ENCODE measurements around the gene HNRNPR. TPM values are rescaled to one million over a fixed set of nuclear protein-coding genes. Genes with fewer than 3 reads are reported as not detected.

HNRNPR gene
- total and polyA plus RNA-seq, 9 of the 15 experiments (the other 6 are each of a cell fraction or from before 2014, with no cell fraction given): 80.9 to 372 (median 301) TPM

DNA sequence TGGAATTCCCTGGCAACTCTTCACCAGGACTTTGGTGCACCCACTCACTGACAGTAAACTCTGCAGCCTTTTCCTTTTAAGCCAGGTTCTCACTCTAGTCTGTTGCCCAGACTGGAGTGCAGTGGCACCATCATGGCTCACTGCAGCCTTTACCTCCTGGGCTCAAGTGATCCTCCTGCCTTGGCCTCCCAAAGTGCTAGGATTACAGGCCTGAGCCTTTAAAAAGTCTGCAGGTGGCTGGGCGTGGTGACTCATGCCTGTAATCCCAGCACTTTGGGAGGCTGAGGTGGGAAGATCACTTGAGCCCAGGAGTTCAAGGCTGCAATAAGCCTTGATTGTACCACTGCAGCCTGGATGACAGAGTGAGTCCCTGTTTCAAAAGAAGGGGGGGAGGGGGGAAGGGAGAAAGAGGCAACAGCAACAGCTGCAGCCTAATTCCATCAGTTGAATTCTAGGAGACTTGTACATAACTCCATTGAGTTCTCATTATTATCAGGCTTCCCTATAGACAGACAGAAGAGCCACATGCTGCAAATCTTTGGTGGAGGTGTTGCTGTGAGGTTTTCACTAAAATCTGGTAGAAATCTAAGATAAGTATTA is 8.1 kb upstream of the HNRNPR start:
- Histone ChIP-seq H4K20me1 (replicated peaks; ENCODE audit: control insufficient read depth, insufficient read depth, low read length) (no peaks in the 10 kb centered on the region), H3K9me3 (replicated peaks; ENCODE audit: control insufficient read depth, insufficient read depth, low read depth, low read length) (no peaks in the 10 kb centered on the region), H3K4me3 (no peak overlapping the region), H3K27ac (ENCODE audit: extremely low read depth, low read depth, low read length) (no peak overlapping the region), H3K27me3 (ENCODE audit: control insufficient read depth in 2 of 2, insufficient read depth in 2 of 2, low read length in 2 of 2) (no peaks in the 10 kb centered on the region), H3K4me2 (ENCODE audit: insufficient read depth, low read length) (no peak overlapping the region), H3K9me1 (ENCODE audit: control insufficient read depth, insufficient read depth, low read length) (no peaks in the 10 kb centered on the region), H3K4me1 (replicated peaks in 1 of 2; ENCODE audit: control insufficient read depth in 2 of 2, insufficient read depth in 2 of 2, low read length in 2 of 2) (no peaks in the 10 kb centered on the region; a peak in 1 of 5 replicates), H2AFZ (ENCODE audit: low read depth, low read length) (no peak overlapping the region), H3K36me3 (ENCODE audit: control insufficient read depth, insufficient read depth, low read length) (no peaks in the 10 kb centered on the region), H3K79me2 (ENCODE audit: control insufficient read depth, insufficient read depth, low read length) (no peaks in the 10 kb centered on the region), H3K9ac (ENCODE audit: insufficient read depth in 1 of 2, low read depth in 2 of 2, low read length in 2 of 2) (peak overlapping the region in 1 of 2 experiments; percentile 27; a peak in 1 of 4 replicates)
- POLR2A ChIA-PET: interaction anchor here (0.6 to 7.7 kb wide), 2 partner anchors 7 to 19 kb away, joined by 3 to 35 read pairs; partner anchors contain the start of gene HNRNPR
- no peak for ATAC-seq
- in situ Hi-C loops (cut with MboI) (no loop called here), intact Hi-C loops (cut with micrococcal nuclease) (no loop called here)
- WGBS (ENCODE audit: insufficient coverage, low coverage, missing lambda C conversion rate): 21% methylated on average over 1 of the region's 1 CpG
- no peak for DNase-seq (ENCODE audit: extremely low read depth in 1 of 4, low spot score in 3 of 4)
- no peak for TF ChIP-seq ZNF764 (CRISPR knock-in tag; IDR thresholded peaks at IDR 0.05; ENCODE audit: low read depth)
- no peak for TF ChIP-seq MCM2 (IDR thresholded peaks at IDR 0.05; ENCODE audit: low read depth)
- TF ChIP-seq, protein P1, sequence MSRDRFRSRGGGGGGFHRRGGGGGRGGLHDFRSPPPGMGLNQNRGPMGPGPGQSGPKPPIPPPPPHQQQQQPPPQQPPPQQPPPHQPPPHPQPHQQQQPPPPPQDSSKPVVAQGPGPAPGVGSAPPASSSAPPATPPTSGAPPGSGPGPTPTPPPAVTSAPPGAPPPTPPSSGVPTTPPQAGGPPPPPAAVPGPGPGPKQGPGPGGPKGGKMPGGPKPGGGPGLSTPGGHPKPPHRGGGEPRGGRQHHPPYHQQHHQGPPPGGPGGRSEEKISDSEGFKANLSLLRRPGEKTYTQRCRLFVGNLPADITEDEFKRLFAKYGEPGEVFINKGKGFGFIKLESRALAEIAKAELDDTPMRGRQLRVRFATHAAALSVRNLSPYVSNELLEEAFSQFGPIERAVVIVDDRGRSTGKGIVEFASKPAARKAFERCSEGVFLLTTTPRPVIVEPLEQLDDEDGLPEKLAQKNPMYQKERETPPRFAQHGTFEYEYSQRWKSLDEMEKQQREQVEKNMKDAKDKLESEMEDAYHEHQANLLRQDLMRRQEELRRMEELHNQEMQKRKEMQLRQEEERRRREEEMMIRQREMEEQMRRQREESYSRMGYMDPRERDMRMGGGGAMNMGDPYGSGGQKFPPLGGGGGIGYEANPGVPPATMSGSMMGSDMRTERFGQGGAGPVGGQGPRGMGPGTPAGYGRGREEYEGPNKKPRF (IDR thresholded peaks at IDR 0.05; ENCODE audit: low read depth, low read length): no peak
- no peak for TF ChIP-seq LCOR (CRISPR knock-in tag; IDR thresholded peaks at IDR 0.05)
- TF ChIP-seq, protein P2, sequence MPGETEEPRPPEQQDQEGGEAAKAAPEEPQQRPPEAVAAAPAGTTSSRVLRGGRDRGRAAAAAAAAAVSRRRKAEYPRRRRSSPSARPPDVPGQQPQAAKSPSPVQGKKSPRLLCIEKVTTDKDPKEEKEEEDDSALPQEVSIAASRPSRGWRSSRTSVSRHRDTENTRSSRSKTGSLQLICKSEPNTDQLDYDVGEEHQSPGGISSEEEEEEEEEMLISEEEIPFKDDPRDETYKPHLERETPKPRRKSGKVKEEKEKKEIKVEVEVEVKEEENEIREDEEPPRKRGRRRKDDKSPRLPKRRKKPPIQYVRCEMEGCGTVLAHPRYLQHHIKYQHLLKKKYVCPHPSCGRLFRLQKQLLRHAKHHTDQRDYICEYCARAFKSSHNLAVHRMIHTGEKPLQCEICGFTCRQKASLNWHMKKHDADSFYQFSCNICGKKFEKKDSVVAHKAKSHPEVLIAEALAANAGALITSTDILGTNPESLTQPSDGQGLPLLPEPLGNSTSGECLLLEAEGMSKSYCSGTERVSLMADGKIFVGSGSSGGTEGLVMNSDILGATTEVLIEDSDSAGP (CRISPR knock-in tag; IDR thresholded peaks at IDR 0.05): no peak
- TF ChIP-seq JUN (IDR thresholded peaks at IDR 0.05; ENCODE audit: borderline replicate concordance, low read depth, low read length): no peak
- no peak for TF ChIP-seq JUN (CRISPR knock-in tag; IDR thresholded peaks at IDR 0.05; ENCODE audit: borderline replicate concordance)
- no peak for TF ChIP-seq RBM34 (IDR thresholded peaks at IDR 0.05; ENCODE audit: borderline replicate concordance, insufficient read depth, low read length)
- peak; percentile 28 for TF ChIP-seq ATF3 (IDR thresholded peaks at IDR 0.05)
- TF ChIP-seq ATF3 (CRISPR knock-in tag; conservative IDR thresholded peaks at IDR 0.05): no peak
- BruUV-seq (replicated peaks): no TSS peak
- CTCF ChIA-PET (ENCODE audit: low intra/inter-chr PET ratio): no interaction called here
- no peak for FAIRE-seq

All from K562 (cell line).